ENCODE results near the gene ARMC10.

- TF ChIP-seq EZH2 (IDR thresholded peaks at IDR 0.05) (no peak), POLR2AphosphoS5 (IDR thresholded peaks at IDR 0.05; ENCODE audit: borderline replicate concordance, low read depth, low read length) (no peak)
Observed at GRCh38 chr7:103037476-103037822, 37.5 kb upstream of the ARMC10 start.
